Measurements from ENCODE around the gene KANTR. TPM values are rescaled to one million over a fixed set of nuclear protein-coding genes. Genes with fewer than 3 reads are reported as not detected.

The KANTR gene
- 22.8 TPM for total RNA-seq

- DNase-seq (ENCODE audit: low spot score in 2 of 2) (peak; percentile 80 to 84), FAIRE-seq (no peak)
Observed at GRCh38 chrX:53093748-53094581, at the start of gene KANTR. Gene KANTR, plus strand, starts transcription at chrX:53094142. Its CDS starts 30,131 bp downstream, at chrX:53124273.

GRCh38 chrX:53044995-53045394, 48.9 kb upstream of the KANTR start:
- FAIRE-seq (no peak), DNase-seq (ENCODE audit: low spot score in 2 of 2) (no peak)

GRCh38 chrX:53047228-53047627, 46.7 kb upstream of the KANTR start:
- no peak for DNase-seq (ENCODE audit: low spot score in 2 of 2)

GRCh38 chrX:53048169-53049126, 45.5 kb upstream of the KANTR start, which contains the start of gene GPR173:
Gene GPR173, plus strand, starts transcription at chrX:53048789. Its CDS starts 27,833 bp downstream, at chrX:53076622.
- no peak for FAIRE-seq

More at GRCh38 chrX:53047228-53047627, 46.7 kb upstream of the KANTR start:
- no peak for FAIRE-seq

GRCh38 chrX:53049127-53049517, 44.8 kb upstream of the KANTR start:
- DNase-seq (ENCODE audit: low spot score in 2 of 2), result no peak
- no peak for FAIRE-seq

More at GRCh38 chrX:53048169-53049126, 45.5 kb upstream of the KANTR start, which contains the start of gene GPR173:
- DNase-seq (ENCODE audit: low spot score in 2 of 2), result peak; percentile 69 to 70

- DNase-seq (ENCODE audit: low spot score in 2 of 2), result no peak
- FAIRE-seq, result no peak
Observed at GRCh38 chrX:53050841-53051240, 43.1 kb upstream of the KANTR start.

- FAIRE-seq, result no peak
Observed at GRCh38 chrX:53055244-53055849, 38.6 kb upstream of the KANTR start.

GRCh38 chrX:53056292-53056691, 37.6 kb upstream of the KANTR start:
- no peak for DNase-seq (ENCODE audit: low spot score in 2 of 2)
- FAIRE-seq, result no peak

More at GRCh38 chrX:53055244-53055849, 38.6 kb upstream of the KANTR start:
- DNase-seq (ENCODE audit: low spot score in 2 of 2), result no peak

- FAIRE-seq, result no peak
Observed at GRCh38 chrX:53065104-53065503, 28.8 kb upstream of the KANTR start.

GRCh38 chrX:53071064-53071463, 22.9 kb upstream of the KANTR start:
- DNase-seq (ENCODE audit: low spot score in 2 of 2) (no peak), FAIRE-seq (no peak)

More at GRCh38 chrX:53065104-53065503, 28.8 kb upstream of the KANTR start:
- DNase-seq (ENCODE audit: low spot score in 2 of 2), result no peak

- DNase-seq (ENCODE audit: low spot score in 2 of 2), result peak in 1 of 2 donors; percentile 36
- no peak for FAIRE-seq
Observed at GRCh38 chrX:53071604-53072417, 22.1 kb upstream of the KANTR start.

- FAIRE-seq, result no peak
Observed at GRCh38 chrX:53072418-53073114, 21.4 kb upstream of the KANTR start.

GRCh38 chrX:53073115-53073586, 20.8 kb upstream of the KANTR start:
- FAIRE-seq, result no peak
- DNase-seq (ENCODE audit: low spot score in 2 of 2), result no peak

More at GRCh38 chrX:53072418-53073114, 21.4 kb upstream of the KANTR start:
- no peak for DNase-seq (ENCODE audit: low spot score in 2 of 2)

- no peak for FAIRE-seq
Observed at GRCh38 chrX:53075011-53075410, 18.9 kb upstream of the KANTR start.

GRCh38 chrX:53076671-53077070, 17.3 kb upstream of the KANTR start:
- no peak for DNase-seq (ENCODE audit: low spot score in 2 of 2)
- FAIRE-seq, result no peak

More at GRCh38 chrX:53075011-53075410, 18.9 kb upstream of the KANTR start:
- no peak for DNase-seq (ENCODE audit: low spot score in 2 of 2)

- DNase-seq (ENCODE audit: low spot score in 2 of 2) (no peak), FAIRE-seq (no peak)
Observed at GRCh38 chrX:53077207-53078197, 16.4 kb upstream of the KANTR start.

GRCh38 chrX:53078943-53079342, 15.0 kb upstream of the KANTR start:
- DNase-seq (ENCODE audit: low spot score in 2 of 2), result no peak
- no peak for FAIRE-seq
